NCI-H524 treated with DMSO at 0.1 percent for 48 hours (cell line): ENCODE data around the gene RETN.

Experiments used
- DNase-seq: peaks from one replicate; lab custom pipeline; 2025; lab: John Stamatoyannopoulos, UW

RETN gene

GRCh38 chr19:7682175-7682855 lies 13.5 kb downstream of the RETN start:
- no peak for DNase-seq

- no peak for DNase-seq
Measured at GRCh38 chr19:7685546-7686445, 16.9 kb downstream of the RETN start.

GRCh38 chr19:7687177-7687576 lies 18.3 kb downstream of the RETN start:
- DNase-seq, result no peak

- DNase-seq, result no peak
Measured at GRCh38 chr19:7689165-7689564, 20.3 kb downstream of the RETN start.

- no peak for DNase-seq
Measured at GRCh38 chr19:7690779-7691258, 22.0 kb downstream of the RETN start.

- no peak for DNase-seq
Measured at GRCh38 chr19:7691497-7691896, 22.6 kb downstream of the RETN start.

GRCh38 chr19:7692417-7693088 lies 23.7 kb downstream of the RETN start:
- no peak for DNase-seq

- no peak for DNase-seq
Measured at GRCh38 chr19:7694499-7694898, 25.6 kb downstream of the RETN start.

- DNase-seq, result no peak
Measured at GRCh38 chr19:7697721-7698287, 29.0 kb downstream of the RETN start.

- no peak for DNase-seq
Measured at GRCh38 chr19:7698583-7698982, 29.7 kb downstream of the RETN start.

GRCh38 chr19:7699003-7699402 lies 30.2 kb downstream of the RETN start:
- DNase-seq, result no peak

GRCh38 chr19:7699417-7700401 lies 30.9 kb downstream of the RETN start:
- peak; percentile 93 for DNase-seq

- no peak for DNase-seq
Measured at GRCh38 chr19:7701049-7701653, 32.3 kb downstream of the RETN start.

GRCh38 chr19:7701654-7702457 lies 33.0 kb downstream of the RETN start, which contains the start of gene FCER2:
FCER2 (minus strand) TSS chr19:7702131; CDS start chr19:7699760, 2,371 bp downstream.
- DNase-seq, result no peak

- DNase-seq, result no peak
Measured at GRCh38 chr19:7703332-7703731, 34.5 kb downstream of the RETN start.

GRCh38 chr19:7704280-7705060 lies 35.6 kb downstream of the RETN start:
- DNase-seq, result no peak

- DNase-seq, result no peak
Measured at GRCh38 chr19:7705387-7706187, 36.7 kb downstream of the RETN start.
